Nephron progenitor cell (in vitro differentiated cells): ENCODE data around the gene ZFY.

Source experiments
- DNase-seq: peaks from one replicate; pipeline ENCODE4 v3.0.0; 2021
- H3K27ac Mint-ChIP-seq: 2 replicates; pipeline ENCODE4 v1.8.0; 2021; ENCODE audit warnings: mild to moderate bottlenecking, moderate library complexity, mixed read lengths
- H3K27me3 Mint-ChIP-seq: 2 replicates; pipeline ENCODE4 v1.8.0; 2021; ENCODE audit warnings: mild to moderate bottlenecking, low read depth, mixed read lengths; ENCODE audit not compliant: poor library complexity
- H3K36me3 Mint-ChIP-seq: 2 replicates; pipeline ENCODE4 v1.8.0; 2021; ENCODE audit warnings: low read depth, mixed read lengths
- H3K4me1 Mint-ChIP-seq: 2 replicates; pipeline ENCODE4 v1.8.0; 2021; ENCODE audit warnings: mixed read lengths
- H3K4me3 Mint-ChIP-seq: 2 replicates; pipeline ENCODE4 v1.8.0; 2021; ENCODE audit warnings: mild to moderate bottlenecking, moderate library complexity, mixed read lengths
- H3K9me3 Mint-ChIP-seq: 2 replicates; pipeline ENCODE4 v1.8.0; 2021; ENCODE audit warnings: mild to moderate bottlenecking, moderate library complexity, mixed read lengths
- CTCF ChIP-seq: fragments of 200-600 bp; sonication (generic); IDR thresholded peaks from 2 replicates; pipeline ENCODE4 v1.5.0; 2021; ENCODE audit warnings: antibody characterized with exemption

Gene ZFY

GRCh38 chrY:2964814-2965213, 29.6 kb downstream of the ZFY start:
- Mint-ChIP-seq H3K36me3 (no peaks in the 10 kb centered on the region), H3K4me1 (no peaks in the 10 kb centered on the region), H3K4me3 (no peak overlapping the region), H3K27ac (no peak overlapping the region), H3K27me3 (no peaks in the 10 kb centered on the region), H3K9me3 (no peaks in the 10 kb centered on the region)
- no peak for DNase-seq
- TF ChIP-seq CTCF: no peak

- Mint-ChIP-seq H3K36me3 (no peaks in the 10 kb centered on the region), H3K4me3 (no peak overlapping the region), H3K27ac (no peak overlapping the region), H3K9me3 (no peaks in the 10 kb centered on the region), H3K4me1 (no peaks in the 10 kb centered on the region), H3K27me3 (no peaks in the 10 kb centered on the region)
- no peak for DNase-seq
- TF ChIP-seq CTCF: no peak
Measured at GRCh38 chrY:2965629-2966028, 30.4 kb downstream of the ZFY start.

- Mint-ChIP-seq H3K4me3 (no peak overlapping the region), H3K36me3 (no peaks in the 10 kb centered on the region), H3K4me1 (no peaks in the 10 kb centered on the region), H3K27ac (no peak overlapping the region), H3K9me3 (no peaks in the 10 kb centered on the region), H3K27me3 (no peaks in the 10 kb centered on the region)
- no peak for TF ChIP-seq CTCF
- DNase-seq: no peak
Measured at GRCh38 chrY:2969561-2969960, 34.4 kb downstream of the ZFY start.

GRCh38 chrY:2972708-2973107, 37.5 kb downstream of the ZFY start:
- Mint-ChIP-seq H3K27ac (no peak overlapping the region), H3K4me3 (no peak overlapping the region), H3K9me3 (no peaks in the 10 kb centered on the region), H3K4me1 (no peaks in the 10 kb centered on the region), H3K36me3 (no peaks in the 10 kb centered on the region), H3K27me3 (no peaks in the 10 kb centered on the region)
- DNase-seq: no peak
- no peak for TF ChIP-seq CTCF

GRCh38 chrY:2973110-2973751, 38.0 kb downstream of the ZFY start:
- no peaks in the 10 kb centered on the region for H3K9me3 Mint-ChIP-seq
- no peak for DNase-seq

More at GRCh38 chrY:2973110-2973751, 38.0 kb downstream of the ZFY start:
- Mint-ChIP-seq H3K36me3 (no peaks in the 10 kb centered on the region), H3K4me3 (no peak overlapping the region), H3K4me1 (no peaks in the 10 kb centered on the region), H3K27ac (no peak overlapping the region), H3K27me3 (no peaks in the 10 kb centered on the region)
- no peak for TF ChIP-seq CTCF
